NCI-H1930 (cell line): Measurements from ENCODE around the gene MFNG.

Experiments used
- DNase-seq, 2 experiments: peaks; one replicate each; lab custom pipeline; 2025; lab: John Stamatoyannopoulos, UW

The MFNG gene

DNA sequence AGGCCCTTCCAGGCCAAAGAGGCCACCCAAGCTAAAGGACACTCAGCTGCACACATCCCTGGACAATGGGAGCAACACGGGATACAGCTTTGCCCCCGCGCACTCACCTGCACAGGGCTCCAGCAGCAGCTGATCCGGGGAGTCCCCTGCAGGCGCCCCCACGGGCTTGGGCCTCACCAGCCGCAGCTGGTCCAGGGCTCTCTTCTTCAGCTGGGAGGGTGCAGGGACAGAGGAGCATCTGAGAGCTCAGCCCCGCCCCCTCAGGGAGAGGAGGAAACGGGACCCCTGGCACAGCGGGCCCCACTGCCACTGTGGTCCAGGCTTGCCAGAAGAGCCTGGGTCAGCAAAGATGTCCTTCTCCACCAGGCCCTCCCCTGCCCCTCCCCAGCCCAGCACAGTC lies 7.8 kb upstream of the MFNG start:
- DNase-seq, result no peak

DNA sequence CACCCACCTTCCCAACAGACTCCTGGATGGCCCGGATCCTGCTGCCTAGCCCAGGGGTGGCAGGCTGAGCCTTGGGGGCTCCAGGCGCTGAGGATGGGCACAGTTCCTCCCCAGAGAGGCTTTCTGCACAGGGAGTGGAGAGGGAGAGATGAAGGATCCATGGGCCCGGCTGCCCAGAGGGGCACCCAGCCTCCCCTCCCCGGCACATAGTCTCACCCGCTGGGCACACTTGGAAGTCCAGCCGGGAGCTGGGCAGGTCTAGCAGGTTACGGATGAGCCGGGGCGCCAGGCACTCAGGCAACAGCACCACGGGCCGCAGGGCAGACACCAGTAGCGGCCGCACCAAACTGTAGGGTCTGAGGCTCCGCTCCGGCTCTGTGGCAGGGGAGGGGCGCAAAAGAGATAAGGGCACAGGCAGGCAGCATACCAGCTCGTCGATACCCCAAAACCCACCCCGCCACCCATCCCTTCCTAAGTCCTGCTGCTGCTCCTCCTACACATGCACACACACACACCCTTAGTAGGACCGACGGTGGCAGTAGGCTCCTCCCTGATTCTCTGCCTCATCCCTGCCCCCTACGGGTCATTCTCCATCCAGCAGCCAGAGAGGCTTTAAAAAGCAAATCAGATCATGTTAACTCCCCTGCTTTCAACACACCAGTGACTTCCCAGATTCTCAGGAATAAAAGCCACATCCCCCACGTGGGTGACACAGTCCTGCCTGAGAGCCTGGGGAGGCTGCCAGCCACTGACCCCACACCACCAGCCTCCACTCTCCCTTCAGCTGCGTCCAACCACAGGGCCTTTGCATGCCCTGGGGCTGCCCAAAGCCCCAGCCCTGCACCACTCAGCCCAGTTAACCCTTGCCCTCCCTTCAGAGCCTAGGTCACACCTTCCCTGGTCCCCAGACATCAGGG lies 6.5 kb upstream of the MFNG start:
- DNase-seq, result no peak

DNA sequence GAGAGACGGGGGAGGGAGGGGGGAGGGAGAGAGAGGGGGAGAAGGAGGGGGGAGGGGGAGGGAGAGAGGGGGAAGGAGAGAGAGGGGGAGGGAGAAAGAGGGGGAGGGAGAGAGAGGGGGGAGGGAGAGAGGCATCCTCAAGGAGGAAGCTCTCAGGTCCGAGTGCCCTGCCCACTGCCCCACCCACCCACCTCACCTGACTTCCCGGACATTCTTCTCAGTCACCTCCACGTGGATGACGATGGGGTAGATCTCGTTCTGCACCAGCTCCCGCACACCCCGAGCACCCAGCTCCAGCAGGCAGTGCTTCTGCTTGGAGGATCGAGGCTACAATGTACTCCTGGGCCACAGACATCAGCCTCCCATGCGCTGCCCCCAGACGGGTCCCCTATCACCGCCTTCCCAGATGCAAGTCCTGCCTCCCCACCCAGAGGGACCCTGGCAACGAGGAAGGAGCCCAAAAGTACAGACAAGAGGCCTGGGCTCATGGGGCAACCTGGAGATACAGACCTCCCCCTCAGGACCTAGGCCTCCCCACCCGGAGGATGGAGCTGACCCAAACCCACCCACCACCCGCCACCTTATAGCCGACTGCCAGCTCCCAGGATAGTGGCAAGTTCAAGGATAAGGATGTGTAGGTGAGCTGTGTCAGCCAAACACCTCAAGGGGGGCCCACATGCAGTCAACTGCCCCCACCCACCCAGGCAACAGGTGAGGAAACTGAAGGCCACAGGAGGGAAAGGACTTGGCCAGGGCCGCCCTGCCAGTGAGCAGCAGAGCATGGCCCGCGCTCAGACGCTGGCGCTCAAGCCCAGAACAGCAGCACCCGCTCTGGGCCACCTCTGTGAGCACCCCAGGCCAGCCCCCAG lies 5.6 kb upstream of the MFNG start:
- DNase-seq, result no peak

DNA sequence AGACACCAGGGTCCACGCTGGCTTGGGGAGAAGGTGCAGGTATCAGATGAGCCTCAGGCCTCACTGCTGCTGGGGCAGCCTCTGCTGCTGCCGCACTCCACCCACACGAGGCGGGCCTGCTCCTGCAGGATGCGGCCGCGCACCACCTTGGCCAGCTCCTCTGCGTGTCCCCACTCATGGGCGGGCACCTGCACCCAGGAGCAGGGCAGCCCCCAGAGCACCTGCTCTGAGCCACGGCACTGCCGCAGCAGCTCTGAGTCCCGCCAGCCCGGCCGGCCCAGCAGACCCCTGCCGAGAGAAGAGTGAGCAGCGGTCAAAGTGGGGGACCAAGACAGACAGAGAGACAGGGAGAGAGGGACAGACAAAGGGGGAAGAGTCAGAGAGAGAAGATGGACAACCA lies 4.9 kb upstream of the MFNG start:
- no peak for DNase-seq

DNA sequence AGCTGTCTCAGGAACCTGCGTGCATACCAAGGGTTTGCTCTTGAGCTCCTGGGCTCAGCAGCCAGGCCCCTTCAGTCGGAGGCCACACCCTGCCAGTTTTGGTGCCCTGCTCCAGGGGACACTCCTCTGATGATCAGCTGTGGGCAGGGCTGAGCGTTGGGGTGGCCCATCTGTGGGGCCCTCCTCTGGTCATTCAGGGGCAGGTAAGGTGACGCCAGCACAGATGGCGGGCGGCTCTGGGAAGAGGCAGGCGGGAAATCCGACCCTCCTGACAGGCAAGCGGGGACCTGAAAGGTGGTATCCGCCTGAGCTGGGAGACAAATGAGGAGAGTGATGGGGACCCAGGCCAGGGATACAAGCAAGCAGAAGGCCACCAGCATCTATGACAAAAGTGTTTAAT lies 3.8 kb upstream of the MFNG start:
- no peak for DNase-seq

DNA sequence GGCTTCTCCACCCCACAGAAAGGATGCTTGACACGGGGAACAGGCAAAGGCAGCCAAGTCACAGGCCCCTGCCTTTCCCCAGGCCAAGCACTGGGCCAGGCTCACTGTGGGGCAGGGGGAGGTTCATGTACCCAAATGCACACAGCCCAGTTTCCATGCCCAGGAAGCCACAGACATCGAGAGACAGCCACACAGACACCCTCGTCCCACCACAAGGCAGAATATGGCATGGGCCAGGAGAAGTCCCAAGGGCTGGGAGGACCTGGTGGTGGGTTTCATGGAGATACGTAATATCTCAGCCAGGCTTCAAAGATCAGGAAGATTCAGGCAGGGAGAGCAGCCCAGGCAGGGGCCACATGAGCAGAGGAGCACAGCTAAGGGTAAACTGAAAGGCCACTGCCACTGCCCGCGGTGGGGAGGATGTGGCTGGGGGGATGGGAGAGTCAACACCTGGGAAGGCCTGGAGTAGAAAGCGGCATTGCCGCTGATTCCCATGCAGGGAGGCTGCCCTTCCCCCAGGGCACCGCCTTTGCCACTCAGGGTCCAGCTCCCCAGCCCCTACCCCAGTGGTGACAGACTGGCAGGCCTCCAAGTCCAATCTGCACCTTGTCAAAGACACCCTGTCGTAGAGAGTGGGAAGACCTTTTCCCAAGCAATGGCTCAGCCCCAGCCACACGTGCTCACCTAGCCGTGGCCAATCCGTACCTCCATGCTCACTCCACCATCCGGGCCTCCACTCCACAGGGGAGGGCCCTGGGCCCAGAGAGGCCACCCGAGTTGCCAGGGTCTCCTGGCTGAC lies 2.4 kb upstream of the MFNG start:
- DNase-seq, result no peak

DNA sequence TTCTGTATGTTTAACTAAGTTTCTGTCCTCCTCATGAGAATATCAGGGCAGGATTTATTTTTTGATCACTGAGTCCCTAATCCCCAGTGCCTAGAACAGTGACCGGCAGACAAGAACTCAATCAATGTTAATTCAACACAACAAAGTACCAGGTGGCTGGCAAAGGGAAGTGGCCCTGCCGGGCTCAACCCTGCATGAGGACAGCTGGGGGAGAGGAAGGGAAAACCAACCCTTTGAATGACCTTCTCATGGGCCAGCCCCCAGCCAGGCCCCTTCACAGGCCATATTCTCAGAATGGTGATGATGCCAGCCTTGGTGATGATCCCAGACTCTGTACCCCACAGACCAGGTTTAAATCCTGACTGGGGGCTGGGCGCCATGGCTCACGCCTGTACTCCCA lies 1.4 kb upstream of the MFNG start:
- no peak for DNase-seq

DNA sequence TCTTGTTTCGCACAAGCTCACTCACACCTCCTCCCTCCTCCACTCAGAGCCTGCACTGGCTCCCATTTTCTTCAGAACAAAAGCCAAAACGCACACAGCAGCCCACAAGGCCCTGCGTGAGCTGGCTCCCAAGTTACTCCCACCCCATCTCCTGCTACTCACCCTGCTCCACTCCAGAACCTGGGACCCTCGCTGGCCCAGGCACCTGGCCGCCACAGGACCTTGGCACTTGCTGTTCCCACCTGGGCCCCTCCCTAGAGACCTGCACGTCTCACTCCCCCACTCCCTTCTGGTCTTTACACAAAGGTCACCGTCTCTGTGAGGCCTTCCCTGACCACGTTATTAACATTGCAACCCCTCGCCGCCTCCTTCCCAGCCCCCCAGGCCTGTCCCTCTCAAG lies 945 bp upstream of the MFNG start:
- no peak for DNase-seq

DNA sequence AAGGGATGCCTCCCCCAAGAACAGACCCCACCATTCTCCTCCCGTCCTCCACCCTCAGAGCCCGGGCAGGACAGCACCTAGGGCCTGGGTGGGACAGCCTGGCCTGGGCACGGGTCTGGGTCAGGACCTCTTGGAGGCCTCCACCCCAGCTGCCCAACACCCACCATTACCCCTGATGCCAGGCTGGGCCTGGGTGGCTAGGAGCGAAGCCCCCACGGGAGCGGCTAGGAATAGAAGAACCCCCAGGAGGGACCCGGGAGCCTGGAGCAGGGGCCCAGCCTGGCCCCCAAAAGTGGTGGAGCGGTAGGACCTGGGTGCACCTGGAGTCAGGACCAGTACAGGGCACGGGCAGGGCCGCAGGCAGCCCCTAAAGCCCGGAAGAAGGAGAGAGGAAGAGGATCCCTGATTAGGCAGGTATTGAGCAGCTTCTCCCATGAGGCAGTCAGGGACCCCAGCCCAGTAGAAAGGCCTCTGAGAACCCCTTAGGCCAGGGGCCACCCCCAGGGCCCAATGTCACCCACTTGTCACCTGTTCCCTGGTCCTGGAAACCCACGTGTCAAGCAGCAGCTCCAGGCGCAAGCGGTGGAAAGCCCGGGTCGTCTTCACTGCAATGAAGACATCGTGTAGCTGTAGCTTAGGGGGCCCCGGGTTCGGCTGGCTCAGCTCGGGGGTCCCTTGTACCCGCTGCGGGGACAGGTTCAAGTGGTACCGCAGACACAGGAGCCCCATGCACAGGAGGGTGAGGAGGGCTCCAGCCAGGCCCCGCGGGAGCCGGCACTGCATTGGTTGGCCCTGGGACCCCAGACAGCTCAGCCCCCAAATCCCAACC lies 575 bp downstream of the MFNG start:
- no peak for DNase-seq

DNA sequence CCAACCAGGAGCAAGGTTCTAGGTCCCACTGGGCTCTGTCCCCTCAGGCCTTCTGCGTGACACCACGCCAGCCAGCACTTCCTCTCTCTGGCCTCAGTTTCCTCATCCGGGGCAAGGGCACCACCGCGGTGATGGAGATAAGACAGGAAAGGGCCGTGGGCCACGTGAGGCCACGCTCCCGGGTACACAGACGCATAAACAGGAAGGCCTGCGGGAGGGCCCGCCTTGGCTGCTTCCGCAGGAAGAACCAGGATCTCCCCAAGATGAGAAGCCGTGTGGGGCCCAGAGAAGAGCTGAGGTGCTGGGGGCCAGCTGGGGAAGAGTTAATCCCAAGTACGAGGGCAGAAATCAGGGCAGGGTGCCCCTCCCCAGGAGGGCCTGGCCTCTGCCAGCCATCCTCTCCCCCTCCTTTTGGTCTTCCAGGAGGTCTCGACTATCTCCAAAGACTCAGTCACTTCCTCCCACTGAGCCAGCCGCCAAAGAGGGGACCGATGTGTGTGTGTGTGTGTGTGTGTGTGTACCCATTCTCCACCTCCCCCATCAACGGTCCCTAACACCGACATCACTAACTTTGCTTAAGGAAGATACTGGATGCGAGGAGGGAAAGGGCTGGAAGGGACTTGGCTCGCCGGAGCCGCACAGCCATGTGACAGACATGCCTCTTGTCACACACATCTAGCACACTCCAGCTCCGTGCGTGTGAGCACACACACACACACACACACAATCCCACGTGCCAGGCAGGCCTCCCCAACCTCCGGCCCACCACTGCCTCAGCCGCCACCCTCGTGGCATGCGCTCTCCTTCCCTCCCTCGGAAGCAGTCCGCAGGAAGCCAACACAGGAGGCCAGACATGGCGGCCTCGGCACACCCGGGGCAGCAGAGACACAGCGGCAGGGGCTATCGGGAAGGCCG lies 1.4 kb downstream of the MFNG start:
- DNase-seq, result no peak

DNA sequence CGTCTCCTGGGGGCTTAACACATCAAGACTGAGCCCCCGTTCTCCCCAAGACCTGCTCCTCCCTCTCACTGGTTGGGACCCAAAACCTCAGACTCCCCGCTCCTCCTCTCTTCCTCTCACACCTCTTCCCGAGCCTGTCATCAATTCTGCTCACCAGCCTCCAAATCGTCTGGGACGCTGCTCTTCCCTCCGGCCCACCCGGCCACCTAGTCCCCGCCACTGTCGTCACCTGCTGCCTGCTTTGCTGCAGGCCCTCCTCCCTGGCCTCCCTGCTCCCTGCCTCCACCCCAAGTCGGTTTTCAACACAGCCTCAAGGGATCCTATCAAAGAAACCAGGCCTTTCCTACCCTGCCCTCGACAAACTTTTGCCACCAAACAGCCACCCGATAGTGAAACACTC lies 3.1 kb downstream of the MFNG start:
- no peak for DNase-seq

DNA sequence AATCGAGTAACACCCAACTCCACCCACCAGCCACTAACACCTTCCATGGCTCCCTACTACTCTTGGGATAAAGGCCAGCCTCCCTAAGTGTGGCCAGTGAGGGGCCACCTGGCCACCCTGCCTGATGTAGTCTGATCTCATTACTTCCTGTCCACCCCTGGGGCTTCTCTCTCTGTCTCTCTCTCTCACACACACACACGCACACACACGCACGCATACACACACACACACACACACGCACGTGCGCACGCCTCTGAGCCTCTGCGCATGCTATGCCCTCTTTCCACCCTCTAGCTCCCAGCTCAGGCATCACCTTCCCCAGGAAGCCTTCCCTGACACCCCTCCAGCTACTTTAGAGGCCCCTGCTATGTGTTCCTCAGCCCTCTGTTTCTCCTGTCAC lies 3.9 kb downstream of the MFNG start:
- DNase-seq, result no peak

DNA sequence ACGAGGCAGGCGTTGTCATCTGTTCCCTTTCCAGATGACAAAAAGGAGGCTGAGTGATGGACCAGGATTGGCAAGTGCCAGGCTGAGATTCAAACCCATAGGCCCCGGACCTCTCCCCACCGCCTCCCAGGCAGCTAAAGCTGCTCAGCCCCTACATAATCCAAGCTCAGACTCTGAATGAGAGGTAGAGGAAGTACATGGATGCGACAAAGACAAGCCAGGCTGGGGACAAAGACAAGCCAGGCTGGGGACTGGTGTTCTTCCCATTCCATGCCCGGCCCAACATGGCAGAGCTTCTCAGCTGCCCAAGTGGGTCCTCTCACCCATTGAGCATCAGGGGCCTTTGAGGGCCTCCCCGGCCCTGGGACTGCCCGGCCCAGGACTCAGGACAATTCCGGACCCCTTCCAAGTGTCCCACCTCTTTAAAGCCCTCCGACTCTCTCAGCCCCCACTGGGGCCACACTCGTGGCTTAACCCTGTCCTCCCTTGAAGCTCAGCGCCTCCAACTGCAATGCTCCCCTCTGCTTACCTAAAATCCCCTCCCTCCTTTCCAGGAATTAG lies 4.8 kb downstream of the MFNG start:
- DNase-seq, result no peak

DNA sequence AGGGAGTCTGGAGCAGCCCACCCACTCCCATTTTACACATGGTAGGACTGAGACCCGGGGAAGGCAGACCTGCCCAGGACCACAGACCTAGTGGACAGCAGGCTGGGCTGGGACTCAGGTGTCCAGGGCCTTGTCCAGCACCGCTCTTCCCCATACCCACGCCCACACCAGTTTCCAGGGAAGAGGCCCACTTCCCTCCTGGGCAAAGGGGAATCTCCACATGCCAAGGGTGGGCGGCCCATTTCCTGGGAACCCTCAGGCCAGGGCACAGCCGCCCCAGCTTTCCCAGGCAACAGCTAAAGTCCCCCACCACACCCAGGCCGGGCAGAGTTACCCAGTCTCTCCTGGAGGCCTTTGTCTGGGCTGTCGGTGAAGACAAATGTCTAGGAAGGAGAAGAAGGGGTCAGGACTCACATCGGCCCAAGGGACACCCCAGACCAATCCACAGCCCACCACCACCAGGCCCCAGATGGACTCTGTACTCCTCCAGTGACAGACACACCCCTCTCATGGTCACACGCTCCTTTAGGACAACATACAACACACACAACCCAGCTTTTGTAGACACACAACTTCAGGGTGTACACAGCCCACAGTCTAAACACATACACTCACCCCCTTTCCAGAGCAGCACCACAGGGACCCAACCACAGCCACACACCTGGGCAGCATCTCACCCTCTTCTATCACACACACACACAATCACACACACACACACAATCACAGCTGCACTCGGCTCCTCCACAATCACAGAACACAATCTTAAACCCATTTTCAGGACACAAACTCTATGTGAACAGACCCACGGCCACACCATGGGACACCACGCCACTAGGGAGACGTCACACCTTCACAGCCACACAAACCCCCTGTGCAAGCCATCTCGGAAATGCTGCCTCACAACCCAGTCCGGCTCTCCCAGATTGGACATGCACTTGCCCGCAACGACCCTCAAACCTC lies 5.5 kb downstream of the MFNG start:
- DNase-seq, result no peak

DNA sequence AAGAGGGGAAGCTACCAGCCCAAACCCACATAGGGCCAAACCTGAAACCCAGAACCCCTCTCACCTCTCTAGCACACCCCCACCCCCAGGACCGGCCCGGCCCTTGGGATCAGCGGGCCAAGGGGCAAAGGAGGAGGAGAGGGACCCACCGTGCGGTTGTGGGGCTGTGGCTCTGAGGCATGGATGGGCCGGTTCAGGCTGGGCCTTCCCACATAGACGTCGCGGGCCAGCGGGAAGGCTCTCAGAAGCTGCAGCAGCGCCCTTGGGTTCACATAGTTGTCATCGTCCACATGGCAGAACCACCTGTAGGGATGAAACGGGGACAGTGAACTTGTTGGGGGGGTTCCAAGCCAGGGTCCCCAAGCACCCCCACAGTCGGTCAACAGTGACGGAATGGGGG lies 7.0 kb downstream of the MFNG start:
- no peak for DNase-seq

DNA sequence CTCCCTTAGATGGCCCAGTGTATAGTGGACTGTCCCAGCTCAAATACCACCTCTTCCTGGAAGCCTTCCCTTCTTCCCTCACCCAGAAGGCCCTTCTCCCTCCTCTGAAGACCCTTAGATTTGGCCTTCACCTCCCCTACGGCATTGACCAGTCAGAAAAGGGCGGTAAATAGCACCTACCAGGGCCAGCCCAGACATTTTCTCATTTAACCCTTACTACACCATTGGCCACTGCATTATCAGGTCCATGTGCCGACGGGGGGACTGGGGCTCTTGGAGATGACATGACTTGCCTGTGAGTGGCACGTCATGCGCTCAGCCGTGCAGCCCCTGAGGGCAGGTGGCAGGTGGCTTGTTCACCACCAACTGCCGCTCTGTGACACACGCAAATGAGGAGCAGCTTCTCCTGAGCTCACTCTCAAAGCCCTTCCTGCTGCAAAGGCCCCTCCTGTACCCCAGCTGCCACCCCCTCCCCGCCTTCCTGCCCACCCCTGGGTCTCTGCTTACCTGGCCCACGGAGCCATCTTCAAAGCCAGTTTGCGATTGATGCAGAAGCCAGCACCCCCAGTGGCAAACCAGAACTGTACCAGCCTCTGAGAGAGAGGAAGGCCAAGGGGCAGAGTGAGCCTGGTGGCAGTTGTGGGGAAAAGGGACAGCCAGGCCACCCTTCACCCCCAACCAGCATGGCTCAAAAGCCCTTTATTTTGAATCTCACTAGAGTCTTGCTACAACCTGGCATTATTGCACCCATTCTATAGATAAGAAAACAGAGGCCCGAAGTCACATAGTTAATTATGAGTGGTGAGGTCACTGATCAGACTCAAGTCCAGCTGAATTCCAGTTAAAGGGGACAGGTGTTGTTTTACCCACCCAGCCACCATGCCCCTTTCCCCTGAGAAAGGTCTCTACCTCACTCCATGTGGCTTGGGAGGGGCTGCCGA lies 9.5 kb downstream of the MFNG start:
- no peak for DNase-seq

DNA sequence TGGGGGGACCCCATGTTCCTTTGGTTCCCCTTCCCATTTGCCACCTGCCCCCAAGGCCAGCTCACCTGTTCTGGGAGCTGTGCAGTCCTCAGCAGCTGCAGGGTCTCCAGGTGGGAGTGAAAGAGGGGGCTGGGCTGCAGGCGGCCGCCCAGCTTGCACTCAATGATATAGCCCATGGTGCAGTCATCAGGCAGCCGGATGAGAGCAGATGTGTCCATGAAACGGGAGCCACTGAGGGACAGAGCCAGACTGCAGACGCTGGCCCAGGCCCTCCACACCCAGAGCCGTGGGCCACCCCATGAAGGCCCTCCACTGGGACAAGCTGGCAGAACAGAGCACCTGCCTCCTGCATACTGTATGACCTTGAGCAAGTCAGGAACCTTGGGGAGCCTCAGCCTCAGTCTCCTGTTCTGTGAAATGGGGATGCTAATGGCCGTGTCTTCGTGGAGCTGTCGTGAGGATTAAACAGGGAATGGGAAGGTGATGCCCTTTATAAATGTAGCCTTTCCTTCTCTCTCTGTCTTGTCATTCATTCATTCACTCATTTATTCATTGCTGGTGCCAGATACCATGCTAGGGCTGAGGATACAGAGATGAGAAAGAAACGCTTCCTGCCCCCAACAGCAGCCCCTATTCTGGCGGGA lies 11.6 kb downstream of the MFNG start:
- DNase-seq, result no peak
